ENCODE measurements around the gene CASQ2.

GRCh38 chr1:115764541-115764940 lies 4.0 kb downstream of the CASQ2 start:
- TF ChIP-seq CTCF (IDR thresholded peaks at IDR 0.05; ENCODE audit: extremely low read depth in 1 of 2, insufficient read depth in 1 of 2, low read depth in 1 of 2, low read length in 2 of 2): peak in 1 of 2 donors; percentile 28
- TF ChIP-seq POLR2A (IDR thresholded peaks at IDR 0.05; ENCODE audit: low read depth, low read length): no peak
- TF ChIP-seq MYC (IDR thresholded peaks at IDR 0.05; ENCODE audit: low read depth, low read length): no peak
- TF ChIP-seq GATA2 (IDR thresholded peaks at IDR 0.05; ENCODE audit: insufficient read depth, insufficient read length, low read depth, low read length): no peak
- TF ChIP-seq, protein P1, sequence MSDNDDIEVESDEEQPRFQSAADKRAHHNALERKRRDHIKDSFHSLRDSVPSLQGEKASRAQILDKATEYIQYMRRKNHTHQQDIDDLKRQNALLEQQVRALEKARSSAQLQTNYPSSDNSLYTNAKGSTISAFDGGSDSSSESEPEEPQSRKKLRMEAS (IDR thresholded peaks at IDR 0.05; ENCODE audit: insufficient read depth, insufficient read length): no peak
- TF ChIP-seq EZH2 (IDR thresholded peaks at IDR 0.05; ENCODE audit: borderline replicate concordance, low read depth, low read length, severe bottlenecking): no peak
- TF ChIP-seq FOS (IDR thresholded peaks at IDR 0.05; ENCODE audit: borderline replicate concordance, insufficient read depth, low read length): no peak
- TF ChIP-seq POLR2AphosphoS5 (IDR thresholded peaks at IDR 0.05; ENCODE audit: insufficient read depth, low read depth, low read length): no peak

All from endothelial cell of umbilical vein (primary cell).